Neuronal stem cell (in vitro differentiated cells): ENCODE results near the gene POLR2A.

Source experiments
- DNase-seq: peaks from one replicate; pipeline ENCODE4 v3.0.0-alpha.2; 2013; ENCODE audit warnings: low spot score
- H2AFZ ChIP-seq: one replicate; pipeline ENCODE4 v1.6.1; 2013; ENCODE audit warnings: mild to moderate bottlenecking, low read length, inconsistent platforms
- H2AK5ac ChIP-seq: 2 replicates; pipeline ENCODE4 v1.6.1; 2013; ENCODE audit warnings: low read depth, mild to moderate bottlenecking, inconsistent platforms, low read length, moderate library complexity, mixed read lengths
- H2BK120ac ChIP-seq: 2 replicates; pipeline ENCODE4 v1.6.1; 2013; ENCODE audit warnings: low read depth, mild to moderate bottlenecking, inconsistent platforms, low read length, moderate library complexity, mixed read lengths
- H2BK12ac ChIP-seq: one replicate; pipeline ENCODE4 v1.6.1; 2013; ENCODE audit warnings: low read length, inconsistent platforms
- H2BK15ac ChIP-seq: 2 replicates; pipeline ENCODE4 v1.6.1; 2013; ENCODE audit warnings: mild to moderate bottlenecking, low read length, inconsistent platforms, mixed read lengths
- H2BK5ac ChIP-seq: one replicate; pipeline ENCODE4 v1.6.1; 2013; ENCODE audit warnings: inconsistent platforms, mild to moderate bottlenecking, low read length, moderate library complexity
- H3K14ac ChIP-seq: one replicate; pipeline ENCODE4 v1.6.1; 2013; ENCODE audit warnings: low read length, inconsistent platforms
- H3K18ac ChIP-seq: 2 replicates; pipeline ENCODE4 v1.6.1; 2013; ENCODE audit warnings: low read length, inconsistent platforms
- H3K23ac ChIP-seq: 2 replicates; pipeline ENCODE4 v1.6.1; 2013; ENCODE audit warnings: low read depth, mild to moderate bottlenecking, mixed read lengths, low read length, inconsistent platforms; ENCODE audit not compliant: poor library complexity
- H3K27ac ChIP-seq: replicated peaks from 3 replicates; pipeline ENCODE4 v1.5.1; 2013; ENCODE audit warnings: low read length, inconsistent platforms
- H3K27me3 ChIP-seq, 3 experiments: 2 replicates each; pipeline ENCODE4 v1.6.1; 2013; ENCODE audit warnings: low read length in 3 of 3, mild to moderate bottlenecking in 2 of 3, inconsistent platforms in 1 of 3, low read depth in 1 of 3, mixed read lengths in 1 of 3, moderate library complexity in 1 of 3; ENCODE audit not compliant: control insufficient read depth in 3 of 3, insufficient read depth in 3 of 3
- H3K36me3 ChIP-seq, 2 donors: replicated peaks in 1 of 2; 2 replicates each; pipeline ENCODE4 v1.6.1; 2013; ENCODE audit warnings: low read length in 2 of 2; ENCODE audit not compliant: control insufficient read depth in 2 of 2, insufficient read depth in 2 of 2
- H3K4ac ChIP-seq: 2 replicates; pipeline ENCODE4 v1.6.1; 2013; ENCODE audit warnings: inconsistent platforms, mild to moderate bottlenecking, low read length, moderate library complexity
- H3K4me1 ChIP-seq, 2 donors: 1 replicate in 1 of 2; 2 replicates in 1 of 2; pipeline ENCODE4 v1.6.1; 2013; ENCODE audit warnings: low read length in 2 of 2, low read depth in 1 of 2; ENCODE audit not compliant: control insufficient read depth in 2 of 2, insufficient read depth in 1 of 2
- H3K4me2 ChIP-seq: one replicate; pipeline ENCODE4 v1.6.1; 2013; ENCODE audit warnings: mild to moderate bottlenecking, low read length, inconsistent platforms; ENCODE audit not compliant: insufficient read depth, poor library complexity, severe bottlenecking
- H3K4me3 ChIP-seq, 2 donors: 2 replicates each; pipeline ENCODE4 v1.5.1; 2013; ENCODE audit warnings: low read length in 2 of 2, mild to moderate bottlenecking in 2 of 2, inconsistent platforms in 1 of 2, moderate library complexity in 1 of 2
- H3K79me1 ChIP-seq: one replicate; pipeline ENCODE4 v1.6.1; 2013; ENCODE audit warnings: low read depth, mild to moderate bottlenecking, inconsistent platforms, low read length, moderate library complexity
- H3K9ac ChIP-seq: one replicate; pipeline ENCODE4 v1.6.1; 2013; ENCODE audit warnings: mild to moderate bottlenecking, low read depth, low read length, inconsistent platforms; ENCODE audit not compliant: poor library complexity
- H3K9me3 ChIP-seq, 2 donors: replicated peaks in 1 of 2; 2 replicates each; pipeline versions ENCODE3 to v1.6.1; 2013; ENCODE audit warnings: low read length in 2 of 2, mild to moderate bottlenecking in 2 of 2, inconsistent platforms in 1 of 2, low read depth in 1 of 2, mixed read lengths in 1 of 2, moderate library complexity in 1 of 2; ENCODE audit not compliant: control insufficient read depth in 2 of 2, insufficient read depth in 1 of 2
- H4K8ac ChIP-seq: one replicate; pipeline ENCODE4 v1.6.1; 2013; ENCODE audit warnings: low read depth, mild to moderate bottlenecking, inconsistent platforms, low read length, moderate library complexity
- H4K91ac ChIP-seq: one replicate; pipeline ENCODE4 v1.6.1; 2013; ENCODE audit warnings: low read length, low read depth, mild to moderate bottlenecking, inconsistent platforms; ENCODE audit not compliant: poor library complexity
- WGBS, 2 donors: extraction: QIAGEN DNeasy Blood & Tissue Kit; methylation state at CpG; one replicate each; pipeline ENCODE4 v1.1.7; 2013; ENCODE audit warnings: missing lambda C conversion rate in 2 of 2, mixed read lengths in 1 of 2; ENCODE audit not compliant: insufficient read length in 2 of 2, insufficient replicate concordance in 1 of 2; ENCODE audit errors: extremely low coverage in 2 of 2; 5-methylcytosine and 5-hydroxymethylcytosine counted together

POLR2A gene

GRCh38 chr17:7512824-7513540, 28.8 kb downstream of the POLR2A start:
- Histone ChIP-seq H3K27me3 (no peaks in the 10 kb centered on the region), H2AK5ac (no peak overlapping the region), H3K14ac (no peak overlapping the region), H3K23ac (no peak overlapping the region), H3K4me1 (no peaks in the 10 kb centered on the region), H3K9me3 (no peaks in the 10 kb centered on the region), H3K9ac (no peak overlapping the region), H3K4ac (no peak overlapping the region), H2BK120ac (no peak overlapping the region), H3K4me2 (no peak overlapping the region), H3K4me3 (no peak overlapping the region), H2AFZ (no peak overlapping the region), H2BK5ac (no peak overlapping the region), H3K27ac (no peak overlapping the region), H3K79me1 (no peaks in the 10 kb centered on the region), H4K91ac (no peak overlapping the region), H4K8ac (no peak overlapping the region), H3K36me3 (peaks cover 52 to 83% of the 10 kb centered on the region in 2 donors), H3K18ac (no peak overlapping the region), H2BK15ac (no peak overlapping the region), H2BK12ac (no peak overlapping the region)
- WGBS, 2 donors: 100% methylated on average over 1 of the region's 20 CpGs; no CpG with 5 or more reads in 1 of the 2 donors
- DNase-seq: no peak

DNA sequence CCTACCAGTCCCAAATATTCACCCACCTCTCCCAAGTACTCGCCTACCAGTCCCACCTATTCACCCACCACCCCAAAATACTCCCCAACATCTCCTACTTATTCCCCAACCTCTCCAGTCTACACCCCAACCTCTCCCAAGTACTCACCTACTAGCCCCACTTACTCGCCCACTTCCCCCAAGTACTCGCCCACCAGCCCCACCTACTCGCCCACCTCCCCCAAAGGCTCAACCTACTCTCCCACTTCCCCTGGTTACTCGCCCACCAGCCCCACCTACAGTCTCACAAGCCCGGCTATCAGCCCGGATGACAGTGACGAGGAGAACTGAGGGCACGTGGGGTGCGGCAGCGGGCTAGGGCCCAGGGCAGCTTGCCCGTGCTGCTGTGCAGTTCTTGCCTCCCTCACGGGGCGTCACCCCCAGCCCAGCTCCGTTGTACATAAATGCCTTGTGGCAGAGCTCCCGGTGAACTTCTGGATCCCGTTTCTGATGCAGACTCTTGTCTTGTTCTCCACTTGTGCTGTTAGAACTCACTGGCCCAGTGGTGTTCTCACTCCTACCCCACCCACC, 29.8 kb downstream of the POLR2A start:
- H3K36me3 ChIP-seq: peaks cover 45 to 74% of the 10 kb centered on the region in 2 donors
- H3K9me3 ChIP-seq: no peaks in the 10 kb centered on the region
- 100% methylated on average over 1 of the region's 17 CpGs; no CpG with 5 or more reads in 1 of the 2 donors for WGBS, 2 donors

DNA sequence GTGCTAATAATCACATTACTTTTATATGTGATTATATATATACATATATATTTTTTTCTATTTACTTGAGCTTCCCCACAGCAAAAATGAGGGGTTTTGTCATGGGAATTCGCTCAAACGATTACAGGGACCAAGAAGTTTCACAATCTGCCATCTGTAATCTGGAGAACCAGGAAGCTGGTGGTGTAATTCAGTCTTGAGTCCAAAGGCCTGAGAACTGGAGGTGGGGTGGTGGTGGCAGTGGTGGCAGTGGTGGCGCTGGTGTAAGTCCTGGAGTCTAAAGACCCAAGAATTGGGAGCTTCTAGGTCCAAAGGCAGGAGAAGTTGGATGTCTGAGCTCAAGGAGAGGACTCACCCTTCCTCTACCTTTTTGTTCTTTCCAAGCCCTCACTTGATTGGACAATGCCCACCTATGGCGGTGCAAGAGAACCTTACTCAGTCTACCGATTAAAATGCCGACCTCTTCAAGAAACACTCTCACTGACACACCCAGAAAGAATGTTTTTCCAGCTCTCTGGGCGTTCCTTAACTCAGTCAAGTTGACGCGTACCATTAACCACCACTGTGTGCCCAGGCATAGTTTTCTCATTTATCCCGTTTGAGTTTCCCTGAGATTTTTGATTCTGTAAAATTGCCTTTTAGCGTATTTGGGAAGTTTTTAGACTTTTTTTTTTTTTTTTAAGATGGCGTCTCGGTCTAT, 31.9 kb downstream of the POLR2A start:
- Histone ChIP-seq H3K36me3 (peaks cover 30 to 53% of the 10 kb centered on the region in 2 donors), H4K8ac (no peak overlapping the region), H2BK12ac (no peak overlapping the region), H3K4me2 (no peak overlapping the region), H3K23ac (no peak overlapping the region), H3K4me3 (no peak overlapping the region), H2AK5ac (no peak overlapping the region), H3K27ac (no peak overlapping the region), H3K4ac (no peak overlapping the region), H2AFZ (no peak overlapping the region), H3K27me3 (no peaks in the 10 kb centered on the region), H3K4me1 (no peaks in the 10 kb centered on the region), H4K91ac (no peak overlapping the region), H2BK120ac (no peak overlapping the region), H2BK5ac (no peak overlapping the region), H3K9ac (no peak overlapping the region), H3K79me1 (peaks cover 2% of the 10 kb centered on the region), H3K14ac (no peak overlapping the region), H2BK15ac (no peak overlapping the region), H3K18ac (no peak overlapping the region), H3K9me3 (no peaks in the 10 kb centered on the region)
- no peak for DNase-seq
- WGBS, 2 donors: no CpG with 5 or more reads among the region's 13 CpGs

More for the DNA sequence above, 29.8 kb downstream of the POLR2A start:
- H3K4me3 ChIP-seq: peak overlapping the region in 1 of 2 donors; percentile 24
- no peak overlapping the region for H2AFZ ChIP-seq
- no peak overlapping the region for H2BK120ac ChIP-seq
- no peak overlapping the region for H3K4me2 ChIP-seq
- H3K27ac ChIP-seq: no peak overlapping the region
- no peak overlapping the region for H3K14ac ChIP-seq
- H3K23ac ChIP-seq: peak overlapping the region; percentile 65
- no peak overlapping the region for H3K4ac ChIP-seq
- no peak overlapping the region for H3K18ac ChIP-seq
- no peak for DNase-seq
- no peak overlapping the region for H2BK5ac ChIP-seq
- no peak overlapping the region for H4K91ac ChIP-seq
- no peak overlapping the region for H4K8ac ChIP-seq
- H3K79me1 ChIP-seq: peaks cover 2% of the 10 kb centered on the region
- H2BK15ac ChIP-seq: no peak overlapping the region
- no peak overlapping the region for H3K9ac ChIP-seq
- no peaks in the 10 kb centered on the region for H3K27me3 ChIP-seq
- H2BK12ac ChIP-seq: no peak overlapping the region
- no peak overlapping the region for H2AK5ac ChIP-seq
- no peaks in the 10 kb centered on the region for H3K4me1 ChIP-seq

DNA sequence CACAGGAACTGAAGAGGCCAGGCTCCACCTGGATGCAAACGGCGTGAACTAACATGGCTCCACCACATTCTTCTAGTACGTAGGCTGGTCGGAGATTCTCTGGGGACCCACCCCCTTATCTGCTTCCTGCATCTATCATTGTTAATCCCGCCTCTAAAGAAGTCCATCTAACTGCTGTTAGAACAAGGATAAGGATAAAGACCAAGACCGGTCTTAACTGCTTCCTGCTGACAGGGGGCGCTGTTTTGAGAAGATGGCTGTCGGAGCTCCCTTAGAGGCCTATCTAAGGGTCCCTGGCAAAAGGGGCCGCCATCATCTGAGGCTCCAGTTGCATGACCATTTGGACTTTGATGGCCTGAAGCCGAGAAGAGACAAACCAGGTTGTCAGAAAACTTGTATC, 38.9 kb downstream of the POLR2A start:
- no peak overlapping the region for H3K4me3 ChIP-seq
- no peak overlapping the region for H3K4me2 ChIP-seq
- no peaks in the 10 kb centered on the region for H3K9me3 ChIP-seq
- WGBS, 2 donors: no CpG with 5 or more reads among the region's 10 CpGs
- peaks cover 2% of the 10 kb centered on the region for H3K79me1 ChIP-seq
- no peak overlapping the region for H2AK5ac ChIP-seq
- no peak overlapping the region for H3K4ac ChIP-seq
- H3K27ac ChIP-seq: no peak overlapping the region
- H2BK15ac ChIP-seq: no peak overlapping the region
- no peak overlapping the region for H4K91ac ChIP-seq
- no peak overlapping the region for H3K23ac ChIP-seq
- H3K36me3 ChIP-seq: no peaks in the 10 kb centered on the region
- H2BK120ac ChIP-seq: no peak overlapping the region
- H3K27me3 ChIP-seq: no peaks in the 10 kb centered on the region
- no peak overlapping the region for H2BK12ac ChIP-seq
- no peak overlapping the region for H2AFZ ChIP-seq
- no peak overlapping the region for H4K8ac ChIP-seq
- H3K9ac ChIP-seq: no peak overlapping the region
- DNase-seq: no peak
- H3K14ac ChIP-seq: no peak overlapping the region
- no peaks in the 10 kb centered on the region for H3K4me1 ChIP-seq
- H2BK5ac ChIP-seq: no peak overlapping the region
- H3K18ac ChIP-seq: no peak overlapping the region
